Measurements from ENCODE around the gene RNF7.

- TF ChIP-seq CTCF (IDR thresholded peaks at IDR 0.05), result no peak
- TF ChIP-seq POLR2A (IDR thresholded peaks at IDR 0.05), result no peak
These were observed 57.6 kb downstream of the RNF7 start for GRCh38 chr3:141795741-141796080.
